Type B pancreatic cell (in vitro differentiated cells): ENCODE data around the gene RFESD. TPM values are rescaled to one million over a fixed set of nuclear protein-coding genes. Genes with fewer than 3 reads are reported as not detected.
"Not testable (repeated sequence)": the region's sequence is repeated elsewhere in the genome, so short reads cannot be mapped to it uniquely, and the experiment has no call there.

Source experiments
- DNase-seq: peaks from one replicate; pipeline ENCODE4 v3.0.0; 2021; ENCODE audit warnings: mixed read lengths; ENCODE audit not compliant: unreplicated experiment; ENCODE audit errors: extremely low spot score
- H3K27ac Mint-ChIP-seq: 2 replicates; pipeline ENCODE4 v1.8.0; 2021; ENCODE audit warnings: mild to moderate bottlenecking, mixed read lengths
- H3K27me3 Mint-ChIP-seq: 2 replicates; pipeline ENCODE4 v1.8.0; 2021; ENCODE audit warnings: mixed read lengths
- H3K36me3 Mint-ChIP-seq: 2 replicates; pipeline ENCODE4 v1.8.0; 2021; ENCODE audit warnings: mixed read lengths
- H3K4me1 Mint-ChIP-seq: one replicate; pipeline ENCODE4 v1.8.0; 2021; ENCODE audit warnings: mixed read lengths; ENCODE audit not compliant: unreplicated experiment
- H3K4me3 Mint-ChIP-seq: 2 replicates; pipeline ENCODE4 v1.8.0; 2021; ENCODE audit warnings: mild to moderate bottlenecking, mixed read lengths
- H3K9me3 Mint-ChIP-seq: 2 replicates; pipeline ENCODE4 v1.8.0; 2021; ENCODE audit warnings: mixed read lengths
- CTCF ChIP-seq: fragments of 200-600 bp; sonication (generic); conservative IDR thresholded peaks from 2 replicates; pipeline ENCODE4 v1.5.0; 2021; ENCODE audit warnings: antibody characterized with exemption, mild to moderate bottlenecking
- total RNA-seq: library from RNA; stranded (reverse); gene quantifications from 2 replicates; pipeline ENCODE4 v1.2.1, GENCODE V29; 2021; ENCODE audit warnings: low replicate concordance

The RFESD gene
- total RNA-seq, 1 donor from 2014 or later: 2.5 TPM

GRCh38 chr5:95628933-95629332 lies 17.6 kb upstream of the RFESD start:
- H3K27me3 Mint-ChIP-seq: peaks cover 20% of the 10 kb centered on the region
- no peaks in the 10 kb centered on the region for H3K4me1 Mint-ChIP-seq
- DNase-seq: no peak
- no peaks in the 10 kb centered on the region for H3K36me3 Mint-ChIP-seq
- H3K9me3 Mint-ChIP-seq: no peaks in the 10 kb centered on the region
- H3K27ac Mint-ChIP-seq: no peak overlapping the region
- H3K4me3 Mint-ChIP-seq: no peak overlapping the region
- no peak for TF ChIP-seq CTCF

GRCh38 chr5:95630394-95630917 lies 16.1 kb upstream of the RFESD start:
- H3K9me3 Mint-ChIP-seq: no peaks in the 10 kb centered on the region
- no peak overlapping the region for H3K27ac Mint-ChIP-seq
- peaks cover 6% of the 10 kb centered on the region for H3K27me3 Mint-ChIP-seq
- TF ChIP-seq CTCF: no peak
- H3K4me1 Mint-ChIP-seq: no peaks in the 10 kb centered on the region
- DNase-seq: no peak
- H3K4me3 Mint-ChIP-seq: no peak overlapping the region
- H3K36me3 Mint-ChIP-seq: no peaks in the 10 kb centered on the region

GRCh38 chr5:95631255-95631958 lies 15.2 kb upstream of the RFESD start:
- no peak overlapping the region for H3K4me3 Mint-ChIP-seq
- H3K9me3 Mint-ChIP-seq: no peaks in the 10 kb centered on the region
- no peaks in the 10 kb centered on the region for H3K27me3 Mint-ChIP-seq
- no peak for TF ChIP-seq CTCF
- no peaks in the 10 kb centered on the region for H3K36me3 Mint-ChIP-seq
- DNase-seq: no peak
- H3K4me1 Mint-ChIP-seq: no peaks in the 10 kb centered on the region
- no peak overlapping the region for H3K27ac Mint-ChIP-seq

GRCh38 chr5:95631991-95632675 lies 14.4 kb upstream of the RFESD start:
- no peaks in the 10 kb centered on the region for H3K4me1 Mint-ChIP-seq
- no peaks in the 10 kb centered on the region for H3K27me3 Mint-ChIP-seq
- H3K9me3 Mint-ChIP-seq: no peaks in the 10 kb centered on the region
- no peak for TF ChIP-seq CTCF
- DNase-seq: no peak
- no peaks in the 10 kb centered on the region for H3K36me3 Mint-ChIP-seq
- no peak overlapping the region for H3K27ac Mint-ChIP-seq
- H3K4me3 Mint-ChIP-seq: no peak overlapping the region

- H3K9me3 Mint-ChIP-seq, H3K36me3 Mint-ChIP-seq, H3K27ac Mint-ChIP-seq, DNase-seq, H3K4me3 Mint-ChIP-seq, H3K4me1 Mint-ChIP-seq, H3K27me3 Mint-ChIP-seq: not testable (repeated sequence)
These were observed 13.6 kb upstream of the RFESD start for GRCh38 chr5:95632942-95633341.

GRCh38 chr5:95633671-95634070 lies 12.9 kb upstream of the RFESD start:
- Mint-ChIP-seq H3K27ac (no peak overlapping the region), H3K4me1 (no peaks in the 10 kb centered on the region), H3K9me3 (no peaks in the 10 kb centered on the region), H3K4me3 (no peak overlapping the region), H3K27me3 (peaks cover 4% of the 10 kb centered on the region), H3K36me3 (no peaks in the 10 kb centered on the region)
- no peak for DNase-seq
- no peak for TF ChIP-seq CTCF
